ENCODE measurements around the gene DNMT3A. TPM values are rescaled to one million over a fixed set of nuclear protein-coding genes. Genes with fewer than 3 reads are reported as not detected.
"Not testable (repeated sequence)": the region's sequence is repeated elsewhere in the genome, so short reads cannot be mapped to it uniquely, and the experiment has no call there.

DNMT3A gene
- total RNA-seq, 4 donors from 2014 or later: 8.0 to 18.0 (median 9.3) TPM

- ATAC-seq (ENCODE audit: low FRiP score): no peak
- TF ChIP-seq CTCF (IDR thresholded peaks at IDR 0.05): no peak
- DNase-seq (ENCODE audit: low spot score): no peak
Measured at GRCh38 chr2:25221579-25221978, 120.1 kb downstream of the DNMT3A start.

DNA sequence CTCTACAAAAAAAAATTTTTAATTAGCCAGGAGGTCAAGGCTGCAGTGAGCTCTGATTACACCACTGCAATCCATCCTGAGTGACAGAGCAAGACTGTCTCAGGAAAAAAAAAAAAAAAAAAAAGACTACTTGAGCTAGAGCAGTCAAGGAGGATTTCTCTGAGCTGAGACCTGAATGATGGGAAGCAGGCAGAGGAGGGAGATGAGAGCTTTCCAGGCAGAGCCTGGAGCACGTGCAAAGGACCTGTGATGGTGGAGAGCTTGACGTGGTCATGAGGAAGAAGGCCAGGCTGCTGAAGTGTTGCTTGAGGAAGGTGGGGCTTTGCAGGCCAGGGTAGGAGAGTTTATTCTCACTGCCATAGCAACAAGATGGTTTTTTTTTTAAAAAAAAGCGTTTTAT, 121.4 kb downstream of the DNMT3A start:
- ATAC-seq (ENCODE audit: low FRiP score) (no peak), DNase-seq (ENCODE audit: low spot score) (no peak)
- no peak for TF ChIP-seq CTCF (IDR thresholded peaks at IDR 0.05)

DNA sequence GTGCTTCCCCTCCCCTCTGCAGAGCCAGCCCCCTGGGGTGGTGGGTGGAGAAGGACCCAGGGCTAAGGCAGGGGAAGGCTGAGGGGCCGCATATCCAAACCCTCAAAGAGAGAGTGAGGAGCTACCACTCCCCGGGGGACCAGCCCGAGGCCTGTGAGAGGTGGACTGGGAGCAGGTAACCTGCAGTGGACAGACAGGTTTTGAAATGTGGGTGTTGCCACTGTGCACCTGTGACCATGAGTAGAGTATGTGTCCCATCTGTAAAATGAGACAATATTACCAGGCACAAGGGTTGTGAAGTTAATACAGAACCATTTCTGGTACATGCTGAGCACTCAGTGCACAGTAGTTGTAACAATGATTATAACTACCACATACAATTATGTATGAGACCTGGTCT, 122.1 kb downstream of the DNMT3A start:
- ATAC-seq (ENCODE audit: low FRiP score): no peak
- no peak for TF ChIP-seq CTCF (IDR thresholded peaks at IDR 0.05)
- DNase-seq (ENCODE audit: low spot score): no peak

GRCh38 chr2:25218100-25218499, 123.6 kb downstream of the DNMT3A start:
- TF ChIP-seq CTCF (IDR thresholded peaks at IDR 0.05): no peak
- no peak for ATAC-seq (ENCODE audit: low FRiP score)
- no peak for DNase-seq (ENCODE audit: low spot score)

- peak; percentile 69 for ATAC-seq (ENCODE audit: low FRiP score)
- no peak for TF ChIP-seq CTCF (IDR thresholded peaks at IDR 0.05)
- no peak for DNase-seq (ENCODE audit: low spot score)
Measured at GRCh38 chr2:25215948-25216679, 125.6 kb downstream of the DNMT3A start.

DNA sequence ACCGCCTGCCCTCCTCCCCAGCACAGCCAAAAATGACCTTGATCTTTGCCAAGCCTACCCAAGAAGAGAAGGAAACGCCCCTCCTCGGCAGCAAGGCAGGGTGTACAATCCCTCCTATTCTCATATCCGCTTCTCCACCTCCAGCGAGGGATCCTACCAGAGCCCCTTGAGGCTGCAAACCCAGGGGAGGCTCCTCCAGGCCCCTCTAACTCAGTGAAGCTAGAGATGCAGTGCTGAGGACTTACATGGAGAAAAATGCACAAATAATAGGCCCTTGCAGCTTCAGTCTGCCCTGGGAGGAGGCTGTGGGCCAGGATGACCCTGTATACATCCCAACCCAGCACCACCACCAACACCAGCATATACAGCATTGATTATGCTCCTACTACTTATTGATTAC, 126.5 kb downstream of the DNMT3A start:
- DNase-seq (ENCODE audit: low spot score): no peak
- no peak for TF ChIP-seq CTCF (IDR thresholded peaks at IDR 0.05)
- no peak for ATAC-seq (ENCODE audit: low FRiP score)

GRCh38 chr2:25213229-25213628, 128.5 kb downstream of the DNMT3A start:
- ATAC-seq (ENCODE audit: low FRiP score): no peak
- TF ChIP-seq CTCF (IDR thresholded peaks at IDR 0.05): no peak

GRCh38 chr2:25210923-25211322, 130.8 kb downstream of the DNMT3A start:
- not testable (repeated sequence) for DNase-seq (ENCODE audit: low spot score)

More at GRCh38 chr2:25213229-25213628, 128.5 kb downstream of the DNMT3A start:
- DNase-seq (ENCODE audit: low spot score): no peak

More at GRCh38 chr2:25210923-25211322, 130.8 kb downstream of the DNMT3A start:
- ATAC-seq (ENCODE audit: low FRiP score): not testable (repeated sequence)
